Neural cell (in vitro differentiated cells): ENCODE measurements around the gene CDK17. TPM values are rescaled to one million over a fixed set of nuclear protein-coding genes. Genes with fewer than 3 reads are reported as not detected.

Experiments
- H2AFZ ChIP-seq: fragments of 200-600, 300-800 bp; sonication (generic), shearing (Covaris generic); 2 replicates; pipeline ENCODE4 v1.6.0; 2014; ENCODE audit warnings: low read depth, mild to moderate bottlenecking, antibody characterized with exemption, low read length, moderate library complexity
- H3F3A ChIP-seq: fragments of 200-600 bp; shearing (Covaris generic); 2 replicates; pipeline ENCODE4 v1.6.1; 2016; ENCODE audit warnings: mild to moderate bottlenecking, moderate library complexity, mixed read lengths, antibody characterized with exemption, low read length; ENCODE audit not compliant: insufficient read depth, poor library complexity, severe bottlenecking
- H3K27ac ChIP-seq: fragments of 200-600, 300-800 bp; sonication (generic), shearing (Covaris generic); 2 replicates; pipeline ENCODE4 v1.5.1; 2014; ENCODE audit warnings: mild to moderate bottlenecking, low read length, moderate library complexity
- H3K27me3 ChIP-seq: fragments of 300-800, 200-600 bp; sonication (generic), shearing (Covaris generic); 2 replicates; pipeline ENCODE4 v1.6.0; 2014; ENCODE audit warnings: mild to moderate bottlenecking, low read depth, low read length, moderate library complexity; ENCODE audit not compliant: insufficient read depth
- H3K36me3 ChIP-seq: fragments of 300-800, 200-600 bp; sonication (generic), shearing (Covaris generic); 2 replicates; pipeline ENCODE4 v1.5.1; 2014; ENCODE audit warnings: mild to moderate bottlenecking, antibody characterized with exemption, low read length, moderate library complexity; ENCODE audit not compliant: insufficient read depth
- H3K4me2 ChIP-seq: fragments of 300-800, 200-600 bp; sonication (generic), shearing (Covaris generic); 2 replicates; pipeline ENCODE4 v1.6.0; 2014; ENCODE audit warnings: mild to moderate bottlenecking, low read length
- H3K4me3 ChIP-seq: fragments of 300-800, 200-600 bp; sonication (generic), shearing (Covaris generic); 2 replicates; pipeline ENCODE4 v1.5.1; 2014; ENCODE audit warnings: mild to moderate bottlenecking, low read length, moderate library complexity
- H3K79me2 ChIP-seq: fragments of 200-600 bp; shearing (Covaris generic); replicated peaks from 2 replicates; pipeline ENCODE4 v1.6.0; 2014; ENCODE audit warnings: mild to moderate bottlenecking, low read length, moderate library complexity; ENCODE audit not compliant: insufficient read depth
- H3K9ac ChIP-seq: fragments of 300-800, 200-600 bp; sonication (generic), shearing (Covaris generic); 2 replicates; pipeline ENCODE4 v1.6.1; 2016; ENCODE audit warnings: mild to moderate bottlenecking, low read length, mixed read lengths
- H3K9me2 ChIP-seq: fragments of 200-600 bp; shearing (Covaris generic); 2 replicates; pipeline ENCODE4 v1.6.1; 2016; ENCODE audit warnings: mild to moderate bottlenecking, low read length, mixed read lengths; ENCODE audit not compliant: insufficient read depth
- H3K9me3 ChIP-seq: fragments of 200-600, 300-800 bp; sonication (generic), shearing (Covaris generic); 2 replicates; pipeline ENCODE4 v1.6.1; 2016; ENCODE audit warnings: mild to moderate bottlenecking, mixed run types, low read length, moderate library complexity, mixed read lengths
- H4K20me1 ChIP-seq: fragments of 200-600 bp; shearing (Covaris generic); 2 replicates; pipeline ENCODE4 v1.6.1; 2016; ENCODE audit warnings: mild to moderate bottlenecking, mixed run types; ENCODE audit not compliant: insufficient read depth
- EP300 ChIP-seq: fragments of 450-650 bp; conservative IDR thresholded peaks from 2 replicates; pipeline ENCODE4 v1.6.1; 2014; ENCODE audit warnings: antibody characterized with exemption, mild to moderate bottlenecking, moderate library complexity; ENCODE audit not compliant: poor library complexity, severe bottlenecking
- EZH2 ChIP-seq: fragments of 200-600, 300-800 bp; shearing (Covaris generic), sonication (generic); IDR thresholded peaks from 2 replicates; pipeline ENCODE4 v1.6.1; 2014; ENCODE audit warnings: antibody characterized with exemption, low read length, borderline replicate concordance, mild to moderate bottlenecking; ENCODE audit not compliant: insufficient read depth, poor library complexity, severe bottlenecking
- MXI1 ChIP-seq: fragments of 450-650 bp; conservative IDR thresholded peaks from 2 replicates; pipeline ENCODE4 v1.6.1; 2014; ENCODE audit warnings: antibody characterized with exemption, mild to moderate bottlenecking; ENCODE audit not compliant: poor library complexity, severe bottlenecking
- POLR2AphosphoS5 ChIP-seq: IDR thresholded peaks from 2 replicates; pipeline ENCODE4 v1.6.1; 2012
- RAD21 ChIP-seq: fragments of 450-650 bp; conservative IDR thresholded peaks from 2 replicates; pipeline ENCODE4 v1.6.1; 2014; ENCODE audit warnings: antibody characterized with exemption, mild to moderate bottlenecking, moderate library complexity
- SMC3 ChIP-seq: fragments of 450-650 bp; conservative IDR thresholded peaks from 2 replicates; pipeline ENCODE4 v1.6.1; 2014; ENCODE audit warnings: antibody characterized with exemption, mild to moderate bottlenecking, moderate library complexity; ENCODE audit not compliant: poor library complexity
- TAF1 ChIP-seq: IDR thresholded peaks from 2 replicates; pipeline ENCODE4 v1.6.1; 2012; ENCODE audit warnings: low read depth
- polyA plus RNA-seq: library from polyadenylated mRNA; depleted of rRNA; stranded (reverse); fragments of >200 nt; gene quantifications from 2 replicates; pipeline ENCODE4 v1.2.3, GENCODE V29; 2014
- TF ChIP-seq, protein P1 (sequence below): fragments of 450-650 bp; IDR thresholded peaks from 2 replicates; pipeline ENCODE4 v1.5.1; 2014; ENCODE audit warnings: antibody characterized with exemption, mild to moderate bottlenecking, moderate library complexity; ENCODE audit not compliant: poor library complexity, severe bottlenecking
- TF ChIP-seq, protein P2 (sequence below): IDR thresholded peaks from 2 replicates; pipeline ENCODE4 v1.6.1; 2012; ENCODE audit warnings: borderline replicate concordance

CDK17 gene
- polyA plus RNA-seq, 1 donor from 2014 or later = 119 TPM

DNA sequence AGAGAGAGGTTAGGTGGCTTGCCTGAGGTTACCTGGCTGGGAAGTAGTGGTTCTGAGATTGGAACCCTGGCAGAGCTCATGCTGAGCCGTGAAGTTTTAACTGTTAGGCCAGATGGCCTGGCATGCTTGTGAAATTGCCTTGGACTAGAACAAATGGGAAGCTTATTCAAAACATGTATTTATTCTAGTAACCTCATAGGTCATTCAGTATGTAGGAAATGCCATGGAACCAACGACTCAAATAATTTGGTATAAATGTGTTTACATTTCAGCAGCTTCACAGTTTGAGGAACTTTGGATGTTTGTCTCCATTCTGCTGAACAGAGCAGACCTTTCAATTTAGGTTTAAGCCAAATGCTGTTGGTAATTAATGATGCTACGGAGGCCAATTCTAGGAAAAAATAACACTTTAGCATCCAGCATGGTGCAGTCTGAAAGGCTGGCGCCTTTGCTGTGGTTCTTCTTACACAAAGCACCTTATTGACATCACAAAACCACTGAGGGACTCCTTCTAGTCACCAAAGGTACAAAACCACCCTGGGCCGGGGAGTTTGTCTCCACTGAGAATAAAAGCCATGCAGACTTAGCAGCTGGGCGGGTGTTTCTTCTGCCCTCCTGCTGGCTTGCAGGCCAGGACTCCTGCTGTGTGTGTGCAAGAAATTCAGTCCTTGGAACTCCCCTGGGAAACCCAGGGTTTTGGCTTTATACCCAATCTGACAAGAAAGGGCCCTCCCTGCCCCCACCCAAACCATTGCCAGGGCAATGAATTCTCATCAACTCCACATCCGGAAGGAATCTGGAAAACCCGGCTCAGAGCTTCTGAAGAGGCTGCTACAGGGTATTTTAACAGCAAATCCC is 141.9 kb downstream of the CDK17 start:
- no peak overlapping the region for H3K9ac ChIP-seq

GRCh38 chr12:96257550-96258103 is 142.6 kb downstream of the CDK17 start:
- Histone ChIP-seq H3K36me3 (no peaks in the 10 kb centered on the region), H4K20me1 (no peaks in the 10 kb centered on the region), H3K4me3 (no peak overlapping the region), H3K9me2 (no peaks in the 10 kb centered on the region), H2AFZ (no peak overlapping the region), H3K9ac (no peak overlapping the region), H3K9me3 (no peaks in the 10 kb centered on the region), H3K27ac (no peak overlapping the region), H3K27me3 (no peaks in the 10 kb centered on the region), H3K4me2 (no peak overlapping the region), H3K79me2 (no peaks in the 10 kb centered on the region), H3F3A (no peaks in the 10 kb centered on the region)
- TF ChIP-seq RAD21 = no peak

More for the DNA sequence above, 141.9 kb downstream of the CDK17 start:
- Histone ChIP-seq H4K20me1 (no peaks in the 10 kb centered on the region), H3K27me3 (no peaks in the 10 kb centered on the region), H3K27ac (no peak overlapping the region), H3F3A (no peaks in the 10 kb centered on the region), H3K36me3 (no peaks in the 10 kb centered on the region), H3K9me2 (no peaks in the 10 kb centered on the region), H3K4me3 (no peak overlapping the region), H3K9me3 (no peaks in the 10 kb centered on the region), H2AFZ (no peak overlapping the region), H3K4me2 (no peak overlapping the region), H3K79me2 (no peaks in the 10 kb centered on the region)
- TF ChIP-seq, protein P1, sequence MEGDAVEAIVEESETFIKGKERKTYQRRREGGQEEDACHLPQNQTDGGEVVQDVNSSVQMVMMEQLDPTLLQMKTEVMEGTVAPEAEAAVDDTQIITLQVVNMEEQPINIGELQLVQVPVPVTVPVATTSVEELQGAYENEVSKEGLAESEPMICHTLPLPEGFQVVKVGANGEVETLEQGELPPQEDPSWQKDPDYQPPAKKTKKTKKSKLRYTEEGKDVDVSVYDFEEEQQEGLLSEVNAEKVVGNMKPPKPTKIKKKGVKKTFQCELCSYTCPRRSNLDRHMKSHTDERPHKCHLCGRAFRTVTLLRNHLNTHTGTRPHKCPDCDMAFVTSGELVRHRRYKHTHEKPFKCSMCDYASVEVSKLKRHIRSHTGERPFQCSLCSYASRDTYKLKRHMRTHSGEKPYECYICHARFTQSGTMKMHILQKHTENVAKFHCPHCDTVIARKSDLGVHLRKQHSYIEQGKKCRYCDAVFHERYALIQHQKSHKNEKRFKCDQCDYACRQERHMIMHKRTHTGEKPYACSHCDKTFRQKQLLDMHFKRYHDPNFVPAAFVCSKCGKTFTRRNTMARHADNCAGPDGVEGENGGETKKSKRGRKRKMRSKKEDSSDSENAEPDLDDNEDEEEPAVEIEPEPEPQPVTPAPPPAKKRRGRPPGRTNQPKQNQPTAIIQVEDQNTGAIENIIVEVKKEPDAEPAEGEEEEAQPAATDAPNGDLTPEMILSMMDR = no peak
- TF ChIP-seq POLR2AphosphoS5 (no peak), MXI1 (no peak), SMC3 (no peak), EZH2 (no peak), EP300 (no peak), TAF1 (no peak), RAD21 (no peak)
- TF ChIP-seq, protein P2, sequence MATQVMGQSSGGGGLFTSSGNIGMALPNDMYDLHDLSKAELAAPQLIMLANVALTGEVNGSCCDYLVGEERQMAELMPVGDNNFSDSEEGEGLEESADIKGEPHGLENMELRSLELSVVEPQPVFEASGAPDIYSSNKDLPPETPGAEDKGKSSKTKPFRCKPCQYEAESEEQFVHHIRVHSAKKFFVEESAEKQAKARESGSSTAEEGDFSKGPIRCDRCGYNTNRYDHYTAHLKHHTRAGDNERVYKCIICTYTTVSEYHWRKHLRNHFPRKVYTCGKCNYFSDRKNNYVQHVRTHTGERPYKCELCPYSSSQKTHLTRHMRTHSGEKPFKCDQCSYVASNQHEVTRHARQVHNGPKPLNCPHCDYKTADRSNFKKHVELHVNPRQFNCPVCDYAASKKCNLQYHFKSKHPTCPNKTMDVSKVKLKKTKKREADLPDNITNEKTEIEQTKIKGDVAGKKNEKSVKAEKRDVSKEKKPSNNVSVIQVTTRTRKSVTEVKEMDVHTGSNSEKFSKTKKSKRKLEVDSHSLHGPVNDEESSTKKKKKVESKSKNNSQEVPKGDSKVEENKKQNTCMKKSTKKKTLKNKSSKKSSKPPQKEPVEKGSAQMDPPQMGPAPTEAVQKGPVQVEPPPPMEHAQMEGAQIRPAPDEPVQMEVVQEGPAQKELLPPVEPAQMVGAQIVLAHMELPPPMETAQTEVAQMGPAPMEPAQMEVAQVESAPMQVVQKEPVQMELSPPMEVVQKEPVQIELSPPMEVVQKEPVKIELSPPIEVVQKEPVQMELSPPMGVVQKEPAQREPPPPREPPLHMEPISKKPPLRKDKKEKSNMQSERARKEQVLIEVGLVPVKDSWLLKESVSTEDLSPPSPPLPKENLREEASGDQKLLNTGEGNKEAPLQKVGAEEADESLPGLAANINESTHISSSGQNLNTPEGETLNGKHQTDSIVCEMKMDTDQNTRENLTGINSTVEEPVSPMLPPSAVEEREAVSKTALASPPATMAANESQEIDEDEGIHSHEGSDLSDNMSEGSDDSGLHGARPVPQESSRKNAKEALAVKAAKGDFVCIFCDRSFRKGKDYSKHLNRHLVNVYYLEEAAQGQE = no peak
